Astrocyte (in vitro differentiated cells and primary cell): ENCODE data around the gene CRIM1. TPM values are rescaled to one million over a fixed set of nuclear protein-coding genes. Genes with fewer than 3 reads are reported as not detected.

Experiments used
- DNase-seq: peaks from one replicate; pipeline ENCODE4 v3.0.0-alpha.2; 2010; ENCODE audit warnings: low read depth
- FAIRE-seq: peaks from 2 replicates; lab custom pipeline; 2011; peaks lifted over from hg19 to GRCh38; lab: Jason Lieb, UNC
- H2AFZ ChIP-seq: 2 replicates; pipeline ENCODE4 v1.6.0; 2012; ENCODE audit warnings: low read depth, low read length, inconsistent platforms
- H3K27ac ChIP-seq: 2 replicates; pipeline ENCODE4 v1.5.1; 2011; ENCODE audit warnings: low read depth, low read length, inconsistent platforms
- H3K27me3 ChIP-seq: 2 replicates; pipeline ENCODE4 v1.6.0; 2011; ENCODE audit warnings: low read length, inconsistent platforms; ENCODE audit not compliant: insufficient read depth
- H3K36me3 ChIP-seq: 2 replicates; pipeline ENCODE4 v1.5.1; 2011; ENCODE audit warnings: low read length, inconsistent platforms; ENCODE audit not compliant: insufficient read depth
- H3K4me1 ChIP-seq: 2 replicates; pipeline ENCODE4 v1.5.1; 2011; ENCODE audit warnings: low read length, inconsistent platforms; ENCODE audit not compliant: insufficient read depth
- H3K4me2 ChIP-seq: 2 replicates; pipeline ENCODE4 v1.6.0; 2012; ENCODE audit warnings: low read length, inconsistent platforms
- H3K4me3 ChIP-seq: 2 replicates; pipeline ENCODE4 v1.5.1; 2011; ENCODE audit warnings: low read depth, mild to moderate bottlenecking, low read length, inconsistent platforms; ENCODE audit not compliant: insufficient read depth
- H3K79me2 ChIP-seq: 2 replicates; pipeline ENCODE4 v1.6.0; 2012; ENCODE audit warnings: mild to moderate bottlenecking, low read length, inconsistent platforms; ENCODE audit not compliant: insufficient read depth
- H3K9ac ChIP-seq: 2 replicates; pipeline ENCODE4 v1.6.0; 2012; ENCODE audit warnings: mild to moderate bottlenecking, low read length, inconsistent platforms
- H3K9me3 ChIP-seq: 2 replicates; pipeline ENCODE4 v1.5.1; 2012; ENCODE audit warnings: low read depth, mild to moderate bottlenecking, low read length, inconsistent platforms; ENCODE audit not compliant: insufficient read depth
- H4K20me1 ChIP-seq: 2 replicates; pipeline ENCODE4 v1.6.0; 2012; ENCODE audit warnings: low read length, inconsistent platforms; ENCODE audit not compliant: insufficient read depth
- H3K27ac Mint-ChIP-seq: one replicate; pipeline ENCODE4 v1.8.0; 2021; ENCODE audit warnings: mild to moderate bottlenecking, mixed read lengths; ENCODE audit not compliant: unreplicated experiment
- H3K27me3 Mint-ChIP-seq: one replicate; pipeline ENCODE4 v1.8.0; 2021; ENCODE audit warnings: low read depth, mixed read lengths; ENCODE audit not compliant: unreplicated experiment
- H3K36me3 Mint-ChIP-seq: one replicate; pipeline ENCODE4 v1.8.0; 2021; ENCODE audit warnings: low read depth, mixed read lengths; ENCODE audit not compliant: unreplicated experiment
- H3K4me1 Mint-ChIP-seq: one replicate; pipeline ENCODE4 v1.8.0; 2021; ENCODE audit warnings: low read depth, mixed read lengths; ENCODE audit not compliant: unreplicated experiment
- H3K4me3 Mint-ChIP-seq: one replicate; pipeline ENCODE4 v1.8.0; 2021; ENCODE audit warnings: mild to moderate bottlenecking, moderate library complexity, mixed read lengths; ENCODE audit not compliant: unreplicated experiment
- H3K9me3 Mint-ChIP-seq: one replicate; pipeline ENCODE4 v1.8.0; 2021; ENCODE audit warnings: mild to moderate bottlenecking, mixed read lengths; ENCODE audit not compliant: unreplicated experiment
- EZH2 ChIP-seq: IDR thresholded peaks from 2 replicates; pipeline ENCODE4 v1.6.1; 2012; ENCODE audit warnings: mild to moderate bottlenecking, low read length, inconsistent platforms; ENCODE audit not compliant: insufficient read depth
- total RNA-seq: library from RNA; stranded (reverse); gene quantifications from 2 replicates; pipeline ENCODE4 v1.2.1, GENCODE V29; 2021
- TF ChIP-seq, protein P1 (sequence below): IDR thresholded peaks from 2 replicates; pipeline ENCODE4 v1.5.1; 2011; ENCODE audit warnings: low read depth, mild to moderate bottlenecking, inconsistent platforms, low read length, moderate library complexity; ENCODE audit not compliant: insufficient read depth

Gene CRIM1
- total RNA-seq, 1 donor from 2014 or later: 180 TPM

DNA sequence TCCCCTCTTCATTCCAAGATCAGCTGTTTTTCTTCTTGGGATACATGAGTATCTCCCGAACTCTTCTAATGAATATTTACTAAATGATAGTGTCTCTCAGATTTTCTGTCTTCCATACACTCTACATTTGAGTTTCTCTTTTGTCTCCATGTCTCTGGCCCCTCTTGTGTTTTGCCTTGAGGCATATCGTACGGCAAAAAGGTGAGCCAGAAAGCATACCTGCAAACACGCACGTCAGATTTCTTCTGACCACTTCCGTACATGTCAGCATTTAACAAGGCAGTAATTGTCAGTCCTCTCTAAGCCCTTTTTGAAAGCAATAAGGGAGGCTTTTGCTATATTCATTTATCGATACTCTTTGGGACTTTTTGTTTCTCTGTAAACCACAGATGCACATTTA, 160.0 kb downstream of the CRIM1 start:
- no peak for DNase-seq
- no peaks in the 10 kb centered on the region for H3K4me1 ChIP-seq
- H3K9ac ChIP-seq: peak overlapping the region; percentile 19
- no peak overlapping the region for H3K4me3 Mint-ChIP-seq
- peaks cover 12% of the 10 kb centered on the region for H3K4me1 Mint-ChIP-seq
- H3K27me3 ChIP-seq: no peaks in the 10 kb centered on the region
- H3K27ac Mint-ChIP-seq: no peak overlapping the region
- no peaks in the 10 kb centered on the region for H3K9me3 ChIP-seq
- peaks cover 2% of the 10 kb centered on the region for H3K79me2 ChIP-seq
- no peak for FAIRE-seq
- H3K4me3 ChIP-seq: no peak overlapping the region
- peaks cover 88% of the 10 kb centered on the region for H3K36me3 ChIP-seq
- no peak overlapping the region for H3K4me2 ChIP-seq
- peaks cover 29% of the 10 kb centered on the region for H3K36me3 Mint-ChIP-seq
- H4K20me1 ChIP-seq: peaks cover under 1% of the 10 kb centered on the region
- TF ChIP-seq, protein P1, sequence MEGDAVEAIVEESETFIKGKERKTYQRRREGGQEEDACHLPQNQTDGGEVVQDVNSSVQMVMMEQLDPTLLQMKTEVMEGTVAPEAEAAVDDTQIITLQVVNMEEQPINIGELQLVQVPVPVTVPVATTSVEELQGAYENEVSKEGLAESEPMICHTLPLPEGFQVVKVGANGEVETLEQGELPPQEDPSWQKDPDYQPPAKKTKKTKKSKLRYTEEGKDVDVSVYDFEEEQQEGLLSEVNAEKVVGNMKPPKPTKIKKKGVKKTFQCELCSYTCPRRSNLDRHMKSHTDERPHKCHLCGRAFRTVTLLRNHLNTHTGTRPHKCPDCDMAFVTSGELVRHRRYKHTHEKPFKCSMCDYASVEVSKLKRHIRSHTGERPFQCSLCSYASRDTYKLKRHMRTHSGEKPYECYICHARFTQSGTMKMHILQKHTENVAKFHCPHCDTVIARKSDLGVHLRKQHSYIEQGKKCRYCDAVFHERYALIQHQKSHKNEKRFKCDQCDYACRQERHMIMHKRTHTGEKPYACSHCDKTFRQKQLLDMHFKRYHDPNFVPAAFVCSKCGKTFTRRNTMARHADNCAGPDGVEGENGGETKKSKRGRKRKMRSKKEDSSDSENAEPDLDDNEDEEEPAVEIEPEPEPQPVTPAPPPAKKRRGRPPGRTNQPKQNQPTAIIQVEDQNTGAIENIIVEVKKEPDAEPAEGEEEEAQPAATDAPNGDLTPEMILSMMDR: no peak
- no peak for TF ChIP-seq EZH2
- H2AFZ ChIP-seq: no peak overlapping the region
- H3K9me3 Mint-ChIP-seq: no peaks in the 10 kb centered on the region
- peak overlapping the region; percentile 54 for H3K27ac ChIP-seq
- no peaks in the 10 kb centered on the region for H3K27me3 Mint-ChIP-seq

DNA sequence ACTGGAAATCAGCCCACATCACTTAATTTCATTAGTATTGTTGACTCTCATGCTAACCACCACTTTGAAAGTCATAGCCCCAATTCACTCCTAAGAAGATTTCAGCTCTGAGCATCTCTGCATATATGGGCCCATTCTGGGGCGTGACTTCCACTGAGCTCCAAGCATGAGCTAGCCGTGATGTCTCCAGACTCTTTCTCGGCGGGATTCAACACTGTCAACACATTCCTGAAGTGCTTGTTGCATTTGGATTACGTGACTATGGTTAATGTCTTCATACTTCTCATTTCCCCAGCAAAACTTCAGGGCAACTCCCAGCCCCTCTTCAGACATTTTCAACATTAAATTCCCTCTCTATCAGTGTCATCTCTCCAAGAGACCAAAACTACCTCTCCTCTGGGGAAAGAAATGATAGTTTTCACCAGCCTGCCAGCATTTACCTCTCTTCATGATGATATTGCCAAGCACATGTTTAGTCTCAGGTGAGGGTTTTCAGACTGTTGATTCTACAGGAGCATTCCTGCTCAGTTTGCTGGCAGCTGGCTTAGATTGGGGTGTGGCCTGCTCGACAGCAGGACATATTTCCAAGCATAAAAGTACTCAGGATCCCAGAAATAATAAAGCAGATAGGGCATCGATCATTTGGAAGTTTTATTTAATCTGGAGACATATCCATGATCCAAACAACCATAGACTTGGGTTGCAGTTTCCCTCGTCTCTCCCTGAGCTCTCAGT, 160.7 kb downstream of the CRIM1 start:
- H3K36me3 ChIP-seq: peaks cover 92% of the 10 kb centered on the region
- peak overlapping the region; percentile 54 for H3K27ac ChIP-seq
- H3K4me3 Mint-ChIP-seq: no peak overlapping the region

More for the DNA sequence above, 160.7 kb downstream of the CRIM1 start:
- H3K27me3 ChIP-seq: no peaks in the 10 kb centered on the region
- peaks cover 5% of the 10 kb centered on the region for H4K20me1 ChIP-seq
- Mint-ChIP-seq H3K36me3 (peaks cover 33% of the 10 kb centered on the region), H3K9me3 (no peaks in the 10 kb centered on the region), H3K27ac (no peak overlapping the region), H3K27me3 (no peaks in the 10 kb centered on the region), H3K4me1 (peaks cover 12% of the 10 kb centered on the region)
- peak; percentile 56 for DNase-seq
- H3K4me3 ChIP-seq: no peak overlapping the region
- H3K9me3 ChIP-seq: no peaks in the 10 kb centered on the region
- FAIRE-seq: peak; percentile 13
- H3K9ac ChIP-seq: peak overlapping the region; percentile 19
- no peak overlapping the region for H2AFZ ChIP-seq
- H3K79me2 ChIP-seq: peaks cover 4% of the 10 kb centered on the region
- H3K4me2 ChIP-seq: peak overlapping the region; percentile 3
- no peak for TF ChIP-seq EZH2
- TF ChIP-seq, protein P1: no peak
- no peaks in the 10 kb centered on the region for H3K4me1 ChIP-seq
